Esophagus squamous epithelium (tissue), 4 donors: ENCODE results near the gene TEX264.

ENCODE experiments used
- CTCF ChIP-seq, 6 experiments: fragments of 450-650 bp in 4 of 6; fragments of 200-600 bp in 2 of 6; sonication (generic) in 2 of 6; IDR thresholded peaks; one replicate each; pipeline ENCODE4 v1.5.1; 2016 to 2019; ENCODE audit warnings: antibody characterized with exemption in 6 of 6, mild to moderate bottlenecking in 4 of 6, moderate library complexity in 4 of 6
- POLR2A ChIP-seq, 4 donors: fragments of 450-650 bp; IDR thresholded peaks; one replicate each; pipeline ENCODE4 v1.6.1; 2017; ENCODE audit warnings: antibody characterized with exemption in 4 of 4, mild to moderate bottlenecking in 4 of 4, moderate library complexity in 3 of 4

- TF ChIP-seq POLR2A (IDR thresholded peaks at IDR 0.05) (no peak), CTCF (IDR thresholded peaks at IDR 0.05) (no peak)
These were observed 64.0 kb downstream of the TEX264 start for GRCh38 chr3:51735039-51735438.
